Dedifferentiated amniotic fluid mesenchymal stem cell (primary cell): Measurements from ENCODE around the gene MYCL.
A peak's percentile ranks its signal among the peaks of the same experiment; 100 is the strongest.
"Not testable (repeated sequence)": the region's sequence is repeated elsewhere in the genome, so short reads cannot be mapped to it uniquely, and the experiment has no call there.

Experiments used
- DNase-seq: peaks from one replicate; pipeline ENCODE4 v3.0.0-alpha.2; 2016; ENCODE audit errors: extremely low spot score

MYCL gene

GRCh38 chr1:39917825-39918224 is 16.1 kb upstream of the MYCL start:
- DNase-seq = no peak

DNA sequence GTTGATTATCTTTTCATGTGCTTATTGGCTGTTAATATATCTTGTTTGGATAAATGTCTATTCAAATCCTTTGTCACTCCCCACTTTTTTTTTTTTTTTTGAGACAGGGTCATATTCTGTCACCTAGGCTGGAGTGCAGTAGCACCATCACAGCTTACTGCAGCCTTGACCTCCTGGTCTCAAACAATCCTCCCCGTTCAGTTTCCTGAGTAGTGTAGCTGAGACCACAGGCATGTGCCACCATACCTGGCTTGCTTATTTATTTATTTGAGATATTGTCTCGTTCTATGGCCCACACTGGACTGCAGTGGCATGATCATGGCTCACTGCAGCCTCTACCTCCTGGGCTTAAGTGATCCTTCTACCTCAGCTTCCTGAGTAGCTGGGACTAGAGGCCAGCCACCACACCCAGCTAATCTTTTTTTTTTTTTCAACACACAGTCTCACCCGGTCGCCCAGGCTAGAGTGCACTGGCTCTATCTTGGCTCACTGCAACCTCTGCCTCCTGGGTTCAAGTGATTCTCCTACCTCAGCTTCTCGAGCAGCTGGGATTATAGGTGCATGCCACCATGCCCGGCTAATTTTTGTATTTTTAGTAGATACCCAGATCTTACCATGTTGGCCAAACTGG is 13.9 kb upstream of the MYCL start:
- no peak for DNase-seq

DNA sequence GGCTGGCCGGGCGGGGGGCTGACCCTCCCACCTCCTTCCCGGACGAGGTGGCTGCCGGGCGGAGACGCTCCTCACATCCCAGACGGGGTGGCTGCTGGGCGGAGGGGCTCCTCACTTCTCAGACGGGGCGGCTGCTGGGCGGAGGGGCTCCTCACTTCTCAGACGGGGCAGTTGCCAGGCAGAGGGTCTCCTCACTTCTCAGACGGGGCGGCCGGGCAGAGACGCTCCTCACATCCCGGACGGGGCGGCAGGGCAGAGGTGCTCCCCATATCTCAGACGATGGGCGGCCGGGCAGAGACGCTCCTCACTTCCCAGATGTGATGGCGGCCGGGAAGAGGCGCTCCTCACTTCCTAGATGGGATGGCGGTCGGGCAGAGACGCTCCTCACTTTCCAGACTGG is 11.4 kb upstream of the MYCL start:
- not testable (repeated sequence) for DNase-seq

GRCh38 chr1:39910263-39910662 is 8.5 kb upstream of the MYCL start:
- no peak for DNase-seq

DNA sequence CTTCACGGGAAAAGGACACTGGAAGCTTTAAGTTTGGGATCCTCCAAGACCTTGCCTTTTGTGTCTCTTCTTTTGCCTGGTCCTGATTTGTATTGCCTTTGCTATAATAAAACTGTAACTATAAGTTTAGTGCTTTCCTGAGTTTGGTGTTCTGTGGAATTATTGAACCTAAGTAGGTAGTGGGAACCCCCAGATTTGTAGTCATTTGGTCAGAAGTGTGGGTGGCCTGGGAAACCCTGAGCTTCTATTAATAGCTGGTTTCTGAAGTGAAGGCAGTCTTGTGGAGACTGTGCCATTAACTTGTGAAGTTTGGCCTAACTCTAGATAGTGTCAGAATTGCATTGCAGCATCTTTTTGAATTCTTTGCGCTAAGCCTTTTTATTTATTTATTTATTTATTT is 6.8 kb upstream of the MYCL start:
- no peak for DNase-seq

DNA sequence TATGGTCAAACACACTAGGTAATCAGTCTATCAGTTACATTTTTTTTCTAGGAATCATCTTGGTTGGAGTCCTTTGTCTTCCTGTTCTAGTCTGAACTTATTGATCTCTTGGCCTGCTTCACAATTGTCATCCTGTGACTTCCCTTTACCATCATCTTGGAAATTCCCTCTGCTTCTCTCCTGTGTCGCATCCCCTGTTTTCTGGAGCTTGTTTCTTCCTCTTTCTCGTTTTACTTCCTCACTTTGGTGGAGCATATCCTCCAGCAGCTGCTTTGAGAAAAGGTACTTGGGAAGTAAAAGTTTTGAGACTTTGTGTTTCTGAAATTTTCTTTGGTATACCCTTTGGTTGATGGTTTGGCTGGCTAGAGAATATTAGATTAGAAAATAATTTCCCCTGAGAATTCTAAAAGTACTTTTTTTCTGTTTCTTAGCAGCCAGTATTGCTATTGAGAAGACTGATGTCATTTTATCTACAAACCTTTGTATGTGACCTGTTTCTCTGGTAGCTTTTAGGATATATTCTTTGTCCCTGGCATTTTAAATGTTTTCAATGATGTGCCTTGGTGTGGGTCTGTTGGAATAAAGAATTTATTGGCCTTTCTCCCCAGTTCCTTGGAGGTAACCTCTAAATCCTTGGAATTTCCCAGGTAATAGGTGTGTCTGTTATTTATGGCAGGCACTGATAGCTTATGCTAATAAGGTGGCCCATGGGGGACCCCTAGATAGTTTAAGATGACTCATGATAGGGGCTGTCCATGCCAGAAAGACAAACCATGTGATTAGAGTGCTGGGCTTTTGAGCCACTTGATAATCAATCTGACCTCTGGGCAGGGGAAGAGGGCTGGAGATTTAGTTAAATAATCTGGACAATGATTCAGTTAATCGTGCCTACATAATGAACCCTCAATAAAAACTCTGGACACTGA is 6.1 kb upstream of the MYCL start:
- no peak for DNase-seq

DNA sequence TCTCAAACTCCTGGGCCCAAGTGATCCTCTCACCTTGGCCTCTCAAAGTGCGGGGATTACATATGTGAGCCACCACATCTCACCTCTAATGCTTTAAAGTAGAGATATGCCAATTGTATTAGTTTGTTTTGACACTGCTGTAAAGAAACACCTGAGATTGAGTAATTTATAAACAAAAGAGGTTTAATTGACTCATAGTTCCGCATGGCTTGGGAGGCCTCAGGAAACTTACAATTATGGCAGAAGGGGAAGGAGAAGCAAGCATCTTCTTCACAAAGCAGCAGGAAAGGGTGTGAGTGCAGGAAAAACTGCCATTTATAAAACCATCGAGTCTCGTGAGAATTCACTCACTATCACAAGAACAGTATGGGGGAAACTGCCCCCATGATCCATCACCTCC is 3.5 kb upstream of the MYCL start:
- no peak for DNase-seq

GRCh38 chr1:39902460-39902807 is 717 bp upstream of the MYCL start:
- no peak for DNase-seq

DNA sequence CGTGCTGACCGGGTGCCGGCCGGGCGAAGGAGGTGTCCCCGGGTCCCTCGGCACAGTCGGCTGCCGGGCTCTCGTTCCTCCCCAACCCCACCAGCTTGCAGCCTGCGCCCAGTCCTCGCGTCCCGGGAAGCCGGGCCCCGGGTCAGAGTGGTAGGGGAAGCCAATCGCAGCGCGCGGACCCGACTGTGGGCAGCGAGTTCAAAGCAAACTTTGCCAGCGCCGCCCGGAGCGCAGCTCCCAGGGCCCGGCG is 328 bp downstream of the MYCL start:
- DNase-seq = no peak

GRCh38 chr1:39900662-39901463 is 854 bp downstream of the MYCL start:
- no peak for DNase-seq

DNA sequence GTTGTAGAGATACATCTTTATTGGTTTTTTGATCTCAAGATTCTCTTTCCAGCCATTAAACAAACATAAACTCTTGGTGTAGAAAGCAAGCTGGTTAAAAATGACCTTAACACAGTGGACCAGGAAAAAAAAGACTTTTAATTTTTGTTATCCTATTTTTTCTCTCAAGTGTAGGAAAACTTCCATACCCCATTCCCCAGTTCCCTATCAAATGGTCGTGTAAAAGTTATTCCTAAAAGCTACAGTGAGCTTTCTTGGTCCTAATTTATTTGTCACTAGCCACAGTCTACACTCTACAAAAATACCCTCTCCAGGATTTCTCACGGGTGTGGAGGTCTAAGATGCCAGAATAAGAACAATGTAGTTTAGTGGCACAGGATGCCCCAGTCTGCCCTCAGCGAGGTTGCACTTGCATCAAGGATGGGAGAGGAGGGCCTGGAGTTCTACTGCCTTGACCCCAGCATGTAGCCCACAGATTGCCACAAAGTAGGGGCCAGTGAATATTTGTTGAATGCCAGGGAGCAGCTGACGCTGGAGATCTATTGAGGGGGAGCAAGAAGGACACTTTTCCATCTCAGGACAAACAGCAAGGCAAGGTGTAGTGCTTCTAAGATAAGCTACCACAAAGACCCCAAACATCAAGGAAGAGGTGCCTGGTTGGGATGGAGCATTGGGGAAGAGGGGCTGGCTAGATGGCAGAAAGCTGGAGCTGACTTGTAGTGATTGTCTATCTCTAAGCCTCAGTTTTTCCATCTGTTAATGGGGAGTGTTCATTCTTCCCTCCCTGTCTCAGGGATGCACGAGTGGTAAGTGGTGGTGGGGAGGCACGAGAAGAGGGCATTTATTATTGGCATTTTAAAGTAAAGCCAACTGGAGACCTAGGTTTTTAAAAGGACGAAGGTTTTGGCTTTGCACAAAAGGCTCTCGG is 1.8 kb downstream of the MYCL start:
- DNase-seq = no peak

- DNase-seq = no peak
Observed at GRCh38 chr1:39898648-39899603, 2.8 kb downstream of the MYCL start.

GRCh38 chr1:39898191-39898590 is 3.5 kb downstream of the MYCL start:
- DNase-seq = no peak

GRCh38 chr1:39896909-39897685 is 4.6 kb downstream of the MYCL start:
- DNase-seq = no peak

- no peak for DNase-seq
Observed at GRCh38 chr1:39895731-39896480, 5.8 kb downstream of the MYCL start.

- DNase-seq = no peak
Observed at GRCh38 chr1:39894884-39895495, 6.7 kb downstream of the MYCL start.

DNA sequence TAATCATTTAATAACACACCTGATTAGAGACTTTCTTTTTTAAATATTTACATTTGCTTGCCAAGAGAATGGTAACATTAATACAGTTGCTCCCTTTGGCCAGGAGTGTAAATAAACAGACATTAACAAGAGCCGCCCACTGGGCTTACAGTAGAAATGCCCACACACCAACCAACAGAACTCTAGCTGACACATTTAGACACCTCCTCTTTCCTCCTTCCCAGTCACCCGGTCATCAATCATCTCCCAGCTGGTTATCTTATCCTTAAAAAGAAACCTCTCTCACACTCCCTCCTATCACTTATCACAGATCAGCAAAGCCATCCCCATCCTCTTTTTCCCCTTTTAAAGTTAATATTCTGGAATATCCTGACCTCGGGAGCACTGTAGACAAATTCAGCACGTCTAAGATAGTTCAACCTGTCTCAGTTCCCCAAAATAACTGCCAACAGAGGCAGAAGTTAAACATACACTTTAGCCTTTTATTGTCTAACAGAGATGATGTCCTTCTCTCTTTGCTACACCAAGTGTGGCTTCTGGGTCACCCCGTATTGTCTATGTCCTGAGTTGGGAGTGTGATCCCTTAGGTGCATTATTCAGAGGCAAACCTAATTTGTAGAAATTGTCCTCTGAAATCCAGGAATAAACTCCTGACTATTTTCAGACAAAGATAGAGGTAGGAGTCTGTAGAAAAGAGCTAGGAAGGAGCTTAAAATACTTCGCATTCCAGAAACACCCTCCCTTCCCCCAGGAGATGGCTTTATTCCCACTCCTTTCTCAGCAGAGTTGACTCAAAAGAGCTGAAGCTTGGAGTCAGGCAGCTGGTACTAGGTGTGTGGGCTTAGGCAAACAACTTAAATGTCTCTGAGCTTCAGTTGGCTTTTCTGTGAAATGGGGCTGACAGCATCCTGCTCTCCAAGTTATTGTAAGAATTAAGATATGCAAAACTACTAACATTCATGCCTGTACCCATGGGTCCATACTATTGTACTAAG is 8.8 kb downstream of the MYCL start:
- DNase-seq = peak; percentile 68
